ENCODE results near the gene ITIH5. TPM values are rescaled to one million over a fixed set of nuclear protein-coding genes. Genes with fewer than 3 reads are reported as not detected.

The ITIH5 gene
- total RNA-seq, 1 donor from 2014 or later = 4.0 TPM

- no peaks in the 10 kb centered on the region for H4K20me1 ChIP-seq (ENCODE audit: insufficient read depth, low read length)
- H3K27ac Mint-ChIP-seq (ENCODE audit: unreplicated experiment) = no peak overlapping the region
- no peak overlapping the region for H3K4me3 ChIP-seq (ENCODE audit: insufficient read depth, low read depth, low read length)
- no peak for TF ChIP-seq EZH2 (IDR thresholded peaks at IDR 0.05; ENCODE audit: insufficient read depth, low read length)
- TF ChIP-seq CTCF (IDR thresholded peaks at IDR 0.05; ENCODE audit: insufficient read depth, low read depth, low read length) = peak; percentile 92
- no peaks in the 10 kb centered on the region for H3K9me3 ChIP-seq (ENCODE audit: insufficient read depth, low read depth, low read length)
- H2AFZ ChIP-seq (ENCODE audit: low read depth, low read length) = no peak overlapping the region
- no peak overlapping the region for H3K27ac ChIP-seq (ENCODE audit: low read depth, low read length)
- no peaks in the 10 kb centered on the region for H3K79me2 ChIP-seq (ENCODE audit: insufficient read depth, low read length)
- H3K27me3 ChIP-seq (ENCODE audit: insufficient read depth, low read length) = peaks cover 18% of the 10 kb centered on the region
- no peak overlapping the region for H3K4me2 ChIP-seq (ENCODE audit: low read length)
- DNase-seq (ENCODE audit: low read depth) = peak; percentile 27
- peaks cover 26% of the 10 kb centered on the region for H3K27me3 Mint-ChIP-seq (ENCODE audit: low read depth, unreplicated experiment)
- no peak overlapping the region for H3K4me3 Mint-ChIP-seq (ENCODE audit: unreplicated experiment)
- no peaks in the 10 kb centered on the region for H3K36me3 ChIP-seq (ENCODE audit: insufficient read depth, low read length)
- H3K36me3 Mint-ChIP-seq (ENCODE audit: low read depth, unreplicated experiment) = no peaks in the 10 kb centered on the region
- FAIRE-seq = peak; percentile 97
- no peaks in the 10 kb centered on the region for H3K4me1 Mint-ChIP-seq (ENCODE audit: low read depth, unreplicated experiment)
- no peaks in the 10 kb centered on the region for H3K4me1 ChIP-seq (ENCODE audit: insufficient read depth, low read length)
- no peak overlapping the region for H3K9ac ChIP-seq (ENCODE audit: low read length)
- no peaks in the 10 kb centered on the region for H3K9me3 Mint-ChIP-seq (ENCODE audit: unreplicated experiment)
Measured at GRCh38 chr10:7525314-7526016, 141.3 kb downstream of the ITIH5 start.

DNA sequence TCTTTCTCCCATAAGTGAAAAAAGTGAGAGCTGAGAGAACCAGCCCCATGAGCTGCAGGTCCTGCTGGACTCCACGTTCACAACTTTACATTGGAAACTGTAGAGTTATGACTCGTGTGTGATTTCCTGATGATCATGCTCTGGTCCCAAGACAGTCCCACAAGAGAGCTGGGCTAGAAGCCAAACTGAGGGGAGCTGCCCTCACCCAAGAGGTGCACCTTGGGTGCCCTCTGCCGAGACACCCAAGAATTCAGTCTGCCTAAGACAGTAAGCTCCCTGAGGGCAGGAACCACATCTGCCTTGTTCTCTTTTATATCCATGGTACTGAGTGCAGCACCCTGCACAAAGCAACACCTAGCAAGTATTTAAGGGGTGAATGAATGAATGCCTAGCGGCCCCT is 143.1 kb downstream of the ITIH5 start:
- Histone ChIP-seq H3K4me3 (ENCODE audit: insufficient read depth, low read depth, low read length) (no peak overlapping the region), H3K36me3 (ENCODE audit: insufficient read depth, low read length) (no peaks in the 10 kb centered on the region), H3K27ac (ENCODE audit: low read depth, low read length) (no peak overlapping the region), H4K20me1 (ENCODE audit: insufficient read depth, low read length) (no peaks in the 10 kb centered on the region), H2AFZ (ENCODE audit: low read depth, low read length) (no peak overlapping the region), H3K9me3 (ENCODE audit: insufficient read depth, low read depth, low read length) (no peaks in the 10 kb centered on the region), H3K4me1 (ENCODE audit: insufficient read depth, low read length) (no peaks in the 10 kb centered on the region), H3K79me2 (ENCODE audit: insufficient read depth, low read length) (no peaks in the 10 kb centered on the region), H3K9ac (ENCODE audit: low read length) (no peak overlapping the region), H3K27me3 (ENCODE audit: insufficient read depth, low read length) (peaks cover 9% of the 10 kb centered on the region), H3K4me2 (ENCODE audit: low read length) (no peak overlapping the region)
- TF ChIP-seq EZH2 (IDR thresholded peaks at IDR 0.05; ENCODE audit: insufficient read depth, low read length) (no peak), CTCF (IDR thresholded peaks at IDR 0.05; ENCODE audit: insufficient read depth, low read depth, low read length) (no peak)
- no peaks in the 10 kb centered on the region for H3K4me1 Mint-ChIP-seq (ENCODE audit: low read depth, unreplicated experiment)
- H3K36me3 Mint-ChIP-seq (ENCODE audit: low read depth, unreplicated experiment) = no peaks in the 10 kb centered on the region
- H3K4me3 Mint-ChIP-seq (ENCODE audit: unreplicated experiment) = no peak overlapping the region
- FAIRE-seq (no peak), DNase-seq (ENCODE audit: low read depth) (no peak)
- no peak overlapping the region for H3K27ac Mint-ChIP-seq (ENCODE audit: unreplicated experiment)
- H3K27me3 Mint-ChIP-seq (ENCODE audit: low read depth, unreplicated experiment) = peaks cover 23% of the 10 kb centered on the region
- no peaks in the 10 kb centered on the region for H3K9me3 Mint-ChIP-seq (ENCODE audit: unreplicated experiment)
